Epidermal melanocyte (primary cell): Measurements from ENCODE around the gene INTS1.

Experiments used
- DNase-seq: peaks from one replicate; pipeline ENCODE4 v3.0.0; 2011; ENCODE audit warnings: low spot score; ENCODE audit not compliant: insufficient read length

INTS1 gene

GRCh38 chr7:1509226-1509625, 5.0 kb upstream of the INTS1 start:
- no peak for DNase-seq

GRCh38 chr7:1508277-1508758, 4.1 kb upstream of the INTS1 start:
- no peak for DNase-seq

- DNase-seq = no peak
These were observed 1.8 kb upstream of the INTS1 start for GRCh38 chr7:1505731-1506550.

- no peak for DNase-seq
These were observed 799 bp downstream of the INTS1 start for GRCh38 chr7:1503390-1503789.

- DNase-seq = no peak
These were observed 1.3 kb downstream of the INTS1 start for GRCh38 chr7:1502845-1503244.

GRCh38 chr7:1501487-1502270, 2.5 kb downstream of the INTS1 start:
- no peak for DNase-seq

GRCh38 chr7:1500064-1500807, 4.0 kb downstream of the INTS1 start:
- DNase-seq = no peak

- no peak for DNase-seq
These were observed 4.7 kb downstream of the INTS1 start for GRCh38 chr7:1499367-1500029.

- no peak for DNase-seq
These were observed 5.6 kb downstream of the INTS1 start for GRCh38 chr7:1498370-1499305.

- DNase-seq = no peak
These were observed 6.8 kb downstream of the INTS1 start for GRCh38 chr7:1497293-1497927.

GRCh38 chr7:1496531-1497292, 7.5 kb downstream of the INTS1 start:
- no peak for DNase-seq

- DNase-seq = no peak
These were observed 8.5 kb downstream of the INTS1 start for GRCh38 chr7:1495564-1496242.

- no peak for DNase-seq
These were observed 9.2 kb downstream of the INTS1 start for GRCh38 chr7:1494866-1495563.

- no peak for DNase-seq
These were observed 9.7 kb downstream of the INTS1 start for GRCh38 chr7:1494447-1494846.

- no peak for DNase-seq
These were observed 10.6 kb downstream of the INTS1 start for GRCh38 chr7:1493571-1493970.

GRCh38 chr7:1493129-1493528, 11.1 kb downstream of the INTS1 start:
- DNase-seq = no peak

- DNase-seq = no peak
These were observed 11.5 kb downstream of the INTS1 start for GRCh38 chr7:1492640-1493039.

GRCh38 chr7:1492221-1492620, 12.0 kb downstream of the INTS1 start:
- no peak for DNase-seq
